Measurements from ENCODE around the gene GMEB2.

- TF ChIP-seq, protein P1, sequence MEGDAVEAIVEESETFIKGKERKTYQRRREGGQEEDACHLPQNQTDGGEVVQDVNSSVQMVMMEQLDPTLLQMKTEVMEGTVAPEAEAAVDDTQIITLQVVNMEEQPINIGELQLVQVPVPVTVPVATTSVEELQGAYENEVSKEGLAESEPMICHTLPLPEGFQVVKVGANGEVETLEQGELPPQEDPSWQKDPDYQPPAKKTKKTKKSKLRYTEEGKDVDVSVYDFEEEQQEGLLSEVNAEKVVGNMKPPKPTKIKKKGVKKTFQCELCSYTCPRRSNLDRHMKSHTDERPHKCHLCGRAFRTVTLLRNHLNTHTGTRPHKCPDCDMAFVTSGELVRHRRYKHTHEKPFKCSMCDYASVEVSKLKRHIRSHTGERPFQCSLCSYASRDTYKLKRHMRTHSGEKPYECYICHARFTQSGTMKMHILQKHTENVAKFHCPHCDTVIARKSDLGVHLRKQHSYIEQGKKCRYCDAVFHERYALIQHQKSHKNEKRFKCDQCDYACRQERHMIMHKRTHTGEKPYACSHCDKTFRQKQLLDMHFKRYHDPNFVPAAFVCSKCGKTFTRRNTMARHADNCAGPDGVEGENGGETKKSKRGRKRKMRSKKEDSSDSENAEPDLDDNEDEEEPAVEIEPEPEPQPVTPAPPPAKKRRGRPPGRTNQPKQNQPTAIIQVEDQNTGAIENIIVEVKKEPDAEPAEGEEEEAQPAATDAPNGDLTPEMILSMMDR (IDR thresholded peaks at IDR 0.05), result no peak
- no peak for TF ChIP-seq POLR2A (IDR thresholded peaks at IDR 0.05)
Measured at GRCh38 chr20:63622732-63623131, 4.2 kb downstream of the GMEB2 start.
